ENCODE data around the gene PLIN5. TPM values are rescaled to one million over a fixed set of nuclear protein-coding genes. Genes with fewer than 3 reads are reported as not detected.
"Not testable (repeated sequence)": the region's sequence is repeated elsewhere in the genome, so short reads cannot be mapped to it uniquely, and the experiment has no call there.

Gene PLIN5
- total RNA-seq, 1 donor from 2014 or later, result 0.20 TPM

- no peak for DNase-seq (ENCODE audit: low read depth, low spot score)
Measured at GRCh38 chr19:4543842-4544647, 9.0 kb upstream of the PLIN5 start.

DNA sequence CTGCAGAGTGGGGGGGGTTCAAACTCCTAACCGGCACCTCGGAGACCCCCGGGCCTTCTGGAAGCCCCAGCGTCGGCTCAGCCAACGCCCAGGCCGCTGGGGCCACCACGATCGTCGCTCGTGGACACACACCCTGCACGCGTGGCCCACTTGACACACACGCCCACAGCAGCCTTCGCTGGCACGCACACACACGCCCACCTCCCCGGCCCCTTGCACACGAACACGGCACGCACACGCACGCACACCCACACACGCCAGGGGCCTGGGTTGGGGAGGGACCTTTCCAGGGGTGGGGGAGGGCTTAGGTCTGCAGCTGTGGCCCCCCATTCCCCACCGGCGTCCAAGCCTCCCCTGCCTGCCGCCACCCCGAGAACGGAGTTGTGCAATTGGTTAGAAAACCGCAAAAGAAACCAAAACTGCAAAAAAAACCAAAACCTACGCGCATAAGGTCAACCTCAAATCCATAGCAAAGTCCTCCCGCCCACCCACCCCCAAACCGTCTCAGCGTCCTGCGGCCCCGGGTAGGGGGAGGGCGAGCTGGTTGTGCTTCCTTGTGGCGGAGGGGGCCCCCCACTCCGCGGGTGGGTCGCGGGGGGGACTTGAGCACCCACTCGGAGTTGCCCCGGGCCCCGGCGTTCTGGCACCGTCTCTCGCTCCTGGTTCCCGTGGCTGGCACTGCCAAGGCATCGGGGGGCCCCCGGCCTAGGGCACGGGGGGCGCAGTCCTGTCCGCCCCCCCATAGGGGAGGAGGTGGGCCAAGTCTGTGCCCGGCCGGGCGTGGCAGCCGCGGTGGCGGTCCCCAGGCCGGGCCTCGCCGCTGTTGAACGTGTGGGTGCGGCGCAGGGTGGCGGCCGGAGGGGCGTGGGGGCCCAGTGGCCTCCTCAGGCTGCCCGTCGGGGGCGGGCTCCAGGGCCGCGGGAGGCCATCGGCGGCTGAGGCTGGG is 8.1 kb upstream of the PLIN5 start:
- no peak for DNase-seq (ENCODE audit: low read depth, low spot score)

GRCh38 chr19:4541806-4542145 is 6.8 kb upstream of the PLIN5 start:
- DNase-seq (ENCODE audit: low read depth, low spot score), result not testable (repeated sequence)

DNA sequence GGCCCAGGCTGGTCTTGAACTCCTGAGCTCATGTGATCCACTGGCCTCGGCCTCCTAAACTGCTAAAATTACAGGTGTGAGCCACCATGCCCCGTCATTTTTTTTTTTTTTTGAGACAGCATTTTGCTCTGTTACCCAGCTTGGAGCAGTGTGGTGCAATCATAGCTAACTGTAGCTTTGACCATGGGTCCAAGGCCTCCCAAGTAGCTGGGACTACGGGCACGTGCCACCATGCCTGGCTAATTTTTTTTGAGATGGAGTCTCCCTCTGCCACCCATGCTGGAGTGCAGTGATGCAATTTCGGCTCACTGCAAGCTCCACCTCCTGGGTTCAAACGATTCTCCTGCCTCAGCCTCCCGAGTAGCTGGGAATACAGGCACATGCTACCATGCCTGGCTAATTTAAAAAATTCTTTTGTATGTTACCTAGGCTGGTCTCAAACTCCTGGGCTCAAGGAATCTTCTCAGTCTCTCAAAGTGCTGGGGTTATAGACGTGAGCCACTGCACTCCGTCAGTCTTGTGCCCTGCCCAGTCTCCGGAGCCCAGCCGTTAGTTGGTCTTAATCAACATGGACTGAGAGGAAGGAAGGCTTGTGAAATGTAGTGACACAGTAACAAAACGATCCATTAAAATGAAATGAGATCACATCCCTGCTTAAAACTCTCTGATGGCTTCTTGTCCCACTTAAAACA is 6.2 kb upstream of the PLIN5 start:
- DNase-seq (ENCODE audit: low read depth, low spot score), result no peak

DNA sequence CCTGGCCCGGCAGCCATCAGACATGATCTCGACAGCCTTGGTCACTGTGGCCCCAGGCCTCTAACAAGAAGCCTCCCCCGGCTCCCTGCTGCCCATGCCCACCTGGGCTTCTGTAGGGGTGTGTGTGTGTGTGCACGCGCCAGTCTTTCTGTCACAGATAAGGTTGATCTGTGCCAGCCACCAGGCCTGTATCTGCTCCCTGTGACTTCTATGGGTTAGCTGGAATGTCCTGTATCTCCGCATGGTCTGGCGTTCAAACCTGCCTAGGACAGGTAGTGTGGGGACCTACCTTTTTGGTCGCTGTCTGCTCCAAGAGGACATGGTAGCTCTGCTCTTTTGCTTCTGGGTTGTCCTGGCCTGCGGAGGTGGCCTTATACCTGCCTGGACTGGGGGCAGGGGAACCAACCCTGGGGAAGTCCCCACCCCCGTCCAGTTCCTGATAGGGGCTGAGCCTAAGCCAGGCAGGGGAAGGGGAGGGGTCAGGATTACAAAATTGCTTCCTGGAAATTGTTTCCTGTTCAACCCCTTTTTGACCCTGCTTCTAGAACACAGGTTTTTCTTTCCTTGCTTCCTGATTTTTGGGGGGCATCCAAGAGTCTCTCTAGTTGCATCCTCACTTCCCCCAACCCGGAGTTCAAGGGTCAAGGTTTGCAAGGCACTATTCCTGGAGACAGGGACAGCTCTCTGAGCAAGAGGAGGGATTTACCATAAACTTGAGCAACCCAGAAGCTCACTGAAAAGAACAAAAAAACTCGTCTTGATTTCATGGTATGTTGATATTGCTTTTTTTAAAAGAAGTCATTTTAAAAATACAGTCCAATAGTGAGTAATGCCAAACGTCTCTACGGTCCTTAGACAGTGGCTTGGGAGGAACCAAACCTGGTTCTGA is 4.9 kb upstream of the PLIN5 start, which contains the start of gene LRG1:
Gene LRG1 (minus strand): TSS at position 344 of the 889 bp plus-strand sequence. CDS start 23 bp downstream, at position 321.
- no peak for DNase-seq (ENCODE audit: low read depth, low spot score)

DNA sequence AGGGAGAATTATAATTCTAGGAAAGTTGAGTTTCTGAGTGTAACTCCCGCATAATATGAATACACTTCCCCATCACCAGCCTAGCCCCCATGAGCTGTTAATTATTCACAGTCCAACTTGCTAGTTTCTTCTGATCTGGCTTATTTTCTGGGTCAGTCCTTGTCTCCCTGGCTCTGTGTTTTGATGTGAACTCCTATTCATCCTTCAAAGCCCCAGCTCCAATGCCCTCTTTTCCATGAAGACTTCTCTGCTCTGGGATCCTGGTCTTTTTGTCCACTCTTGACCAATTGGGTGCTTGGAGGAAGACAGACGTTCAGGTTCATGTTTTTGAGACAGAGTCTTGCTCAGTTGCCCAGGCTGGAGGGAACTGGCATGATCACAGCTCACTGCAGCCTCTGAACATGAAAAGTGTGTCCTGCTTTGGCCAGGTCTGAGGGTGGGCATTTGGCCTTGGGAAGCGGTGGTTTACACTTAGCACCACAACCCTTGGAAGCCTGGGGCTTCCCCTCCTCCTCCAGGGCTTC is 4.2 kb upstream of the PLIN5 start:
- no peak for DNase-seq (ENCODE audit: low read depth, low spot score)

DNA sequence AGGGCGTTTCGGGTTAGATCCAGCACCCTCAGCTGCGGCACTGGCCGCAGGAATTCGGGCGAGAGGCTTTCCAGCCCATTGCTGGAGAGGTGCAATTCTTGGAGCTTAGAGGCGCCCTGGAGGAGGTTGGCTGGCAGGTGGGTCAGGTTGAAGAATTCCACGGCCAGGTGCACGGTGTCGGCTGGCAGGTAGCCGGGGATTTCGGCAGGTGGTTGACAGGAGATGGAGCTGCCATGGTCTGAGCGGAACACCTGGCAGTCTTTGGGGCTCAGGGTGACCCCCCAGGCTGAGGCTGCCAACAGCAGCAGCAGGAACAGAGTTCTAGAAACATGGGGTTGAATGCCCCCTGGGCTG is 3.6 kb upstream of the PLIN5 start:
- DNase-seq (ENCODE audit: low read depth, low spot score), result no peak

GRCh38 chr19:4537953-4538600 is 3.1 kb upstream of the PLIN5 start:
- no peak for DNase-seq (ENCODE audit: low read depth, low spot score)

DNA sequence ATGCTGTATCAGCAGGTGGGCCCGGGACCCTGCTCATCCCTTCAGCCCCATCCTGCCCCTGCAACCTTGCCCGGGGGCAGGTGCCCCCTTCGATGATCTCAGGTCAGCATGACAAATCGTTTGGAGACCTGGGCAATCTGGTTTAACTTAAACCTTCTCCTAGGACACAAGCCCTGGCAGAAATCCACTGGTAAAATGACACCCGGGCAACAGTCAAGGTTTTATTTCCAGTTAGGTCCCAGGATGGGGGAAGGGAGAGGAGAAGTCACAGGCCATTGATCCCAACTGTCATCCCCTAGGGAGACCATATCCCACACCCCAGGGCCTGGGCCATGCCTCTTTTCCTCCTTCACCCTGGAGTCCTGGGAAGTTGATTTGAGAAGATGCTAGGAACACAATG is 1.8 kb upstream of the PLIN5 start:
- DNase-seq (ENCODE audit: low read depth, low spot score), result no peak

- DNase-seq (ENCODE audit: low read depth, low spot score), result no peak
Measured at GRCh38 chr19:4533835-4534424, 1.1 kb downstream of the PLIN5 start.

GRCh38 chr19:4533334-4533733 is 1.7 kb downstream of the PLIN5 start:
- no peak for DNase-seq (ENCODE audit: low read depth, low spot score)

DNA sequence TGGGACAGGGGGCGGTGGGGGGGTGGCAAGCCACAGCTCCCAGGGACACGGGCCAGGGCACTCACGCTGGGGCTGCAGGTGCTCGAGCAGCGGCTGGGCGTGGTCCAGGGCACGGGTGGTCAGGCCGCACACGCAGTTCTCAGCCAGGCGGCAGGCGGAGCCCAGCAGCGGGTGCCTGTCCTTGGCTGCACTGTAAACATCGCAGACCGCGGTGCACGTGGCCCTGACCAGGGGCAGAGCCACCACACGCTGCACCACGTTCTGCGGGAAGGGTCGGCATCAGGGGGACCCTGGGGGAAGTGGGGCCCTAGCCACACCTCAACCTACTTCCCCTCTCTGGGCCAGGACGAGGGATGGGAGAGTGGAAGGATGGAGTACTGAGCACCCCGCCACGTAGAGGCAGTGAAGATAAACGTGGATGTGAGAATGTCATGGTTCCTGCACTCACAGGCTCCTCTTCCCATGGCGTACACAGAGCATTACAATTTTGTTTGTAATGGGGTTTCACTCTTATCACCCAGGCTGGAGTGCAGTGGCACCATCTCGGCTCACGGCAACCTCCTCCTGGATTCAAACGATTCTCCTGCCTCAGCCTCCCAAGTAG is 3.4 kb downstream of the PLIN5 start:
- no peak for DNase-seq (ENCODE audit: low read depth, low spot score)

DNA sequence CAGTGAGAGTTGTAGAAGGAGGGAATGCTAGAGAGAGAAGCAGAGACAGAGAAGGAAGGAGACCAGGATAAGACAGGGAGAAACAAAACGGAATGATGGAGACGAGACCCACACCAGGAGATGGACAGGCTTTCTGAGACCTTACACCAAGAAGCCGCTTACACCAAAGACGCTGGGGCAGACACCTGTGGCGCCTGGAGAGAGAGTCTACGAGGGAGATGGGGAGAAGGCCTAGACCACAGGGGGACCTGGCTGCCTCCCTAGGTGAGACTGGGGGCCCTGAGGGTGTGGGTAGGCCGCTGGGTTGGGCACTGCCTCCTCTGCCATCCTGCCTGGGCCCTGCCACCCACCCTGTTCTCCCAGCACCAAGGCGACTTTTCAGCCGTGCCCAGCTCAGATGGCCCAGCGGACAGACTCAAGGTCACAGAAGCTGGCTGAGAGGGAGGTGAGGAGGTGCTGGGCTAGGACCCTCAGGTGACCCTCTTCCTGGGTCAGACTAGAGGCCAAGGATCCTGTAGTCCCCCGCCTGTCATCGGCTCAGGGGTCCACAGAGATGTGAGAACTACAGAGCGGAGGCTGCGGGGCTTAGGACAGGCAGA is 5.0 kb downstream of the PLIN5 start:
- DNase-seq (ENCODE audit: low read depth, low spot score), result no peak

- DNase-seq (ENCODE audit: low read depth, low spot score), result no peak
Measured at GRCh38 chr19:4528843-4529242, 6.2 kb downstream of the PLIN5 start.

DNA sequence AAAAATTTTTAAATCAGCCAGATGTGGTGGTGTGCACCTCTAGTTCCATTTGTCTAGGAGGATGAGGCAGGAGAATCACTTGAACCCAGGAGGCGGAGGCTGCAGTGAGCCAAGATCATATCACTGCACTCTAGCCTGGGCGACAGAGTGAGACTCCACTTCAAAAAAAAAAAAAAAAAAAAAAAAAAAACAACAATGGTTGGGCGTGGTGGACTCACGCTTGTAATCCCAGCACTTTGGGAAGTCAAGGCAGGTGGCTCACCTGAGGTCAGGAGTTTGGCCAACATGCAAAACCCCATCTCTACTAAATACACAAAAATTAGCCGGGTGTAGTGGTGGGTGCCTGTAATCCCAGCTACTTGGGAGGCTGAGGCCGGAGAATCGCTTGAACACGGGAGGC is 7.6 kb downstream of the PLIN5 start:
- DNase-seq (ENCODE audit: low read depth, low spot score), result not testable (repeated sequence)

- DNase-seq (ENCODE audit: low read depth, low spot score), result no peak
Measured at GRCh38 chr19:4525563-4526002, 9.4 kb downstream of the PLIN5 start.

GRCh38 chr19:4524808-4525562 is 10.0 kb downstream of the PLIN5 start:
- DNase-seq (ENCODE audit: low read depth, low spot score), result no peak
